HCT116 (cell line): ENCODE data around the gene TOGARAM1. TPM values are rescaled to one million over a fixed set of nuclear protein-coding genes. Genes with fewer than 3 reads are reported as not detected.

ENCODE experiments used
- ATAC-seq: fragments of 200-7000 bp; cut with Tn5 transposase; 2 replicates; pipeline ENCODE4 v1.9.1; 2020; ENCODE audit warnings: mild to moderate bottlenecking, moderate library complexity
- BruUV-seq: library from RNA; stranded (reverse); fragments of 400-500 nt; replicated peaks from 2 replicates; lab custom pipeline; 2021; lab: Mats Ljungman, UMichigan
- CTCF ChIA-PET: fragments of 300-600 bp; sonication (Branson Sonifier 250); formaldehyde crosslinking; loops from one replicate; lab custom pipeline; 2021; ENCODE audit warnings: antibody characterized with exemption; lab: Charles Lee
- POLR2A ChIA-PET: fragments of 300-600, 350-600 bp; sonication (Branson Sonifier 250); formaldehyde crosslinking; loops from one replicate; lab custom pipeline; 2021; ENCODE audit warnings: antibody characterized with exemption; lab: Charles Lee
- RAD21 ChIA-PET, 2 experiments: fragments of 300-600 bp; sonication (Branson Sonifier 250); formaldehyde crosslinking; loops; one replicate each; lab custom pipeline; 2023; ENCODE audit warnings: low total read pairs in 2 of 2; ENCODE audit not compliant: uncharacterized antibody in 2 of 2, unreplicated experiment in 2 of 2, low non-redundant PET in 1 of 2; lab: Charles Lee
- DNase-seq: peaks from one replicate; pipeline ENCODE4 v3.0.0-alpha.2; 2010; ENCODE audit warnings: low read depth, low spot score
- H2AFZ ChIP-seq: fragments of 200-600 bp; shearing (Covaris generic), sonication (generic); 2 replicates; pipeline ENCODE4 v1.6.1; 2017; ENCODE audit warnings: low read depth, mixed run types, mixed read lengths, antibody characterized with exemption, low read length; ENCODE audit not compliant: poor library complexity, severe bottlenecking
- H3K27ac ChIP-seq: 2 replicates; pipeline ENCODE4 v1.5.1; 2012; ENCODE audit warnings: low read depth, low read length
- H3K27me3 ChIP-seq: fragments of 200-600 bp; sonication (generic); 2 replicates; pipeline ENCODE4 v1.6.1; 2016; ENCODE audit warnings: mixed run types, low read length, mixed read lengths; ENCODE audit not compliant: insufficient read depth
- H3K36me3 ChIP-seq, 2 experiments: fragments of 200-500 bp in 1 of 2; fragments of 200-600 bp in 1 of 2; sonication (Bioruptor generic) in 1 of 2; sonication (generic) in 1 of 2; 2 replicates each; pipeline versions ENCODE4 v1.5.1 to v1.6.1; 2014 to 2016; ENCODE audit warnings: low read length in 2 of 2, inconsistent platforms in 1 of 2, mixed read lengths in 1 of 2, mixed run types in 1 of 2; ENCODE audit not compliant: insufficient read depth in 2 of 2, control insufficient read depth in 1 of 2
- H3K4me1 ChIP-seq, 2 experiments: fragments of 200-600 bp in 1 of 2; sonication (generic) in 1 of 2; 2 replicates each; pipeline versions ENCODE4 v1.5.1 to v1.6.1; 2012 to 2017; ENCODE audit warnings: low read length in 2 of 2, inconsistent platforms in 1 of 2, mild to moderate bottlenecking in 1 of 2, mixed read lengths in 1 of 2, mixed run types in 1 of 2, moderate library complexity in 1 of 2; ENCODE audit not compliant: insufficient read depth in 2 of 2, control insufficient read depth in 1 of 2
- H3K4me2 ChIP-seq: fragments of 200-600 bp; sonication (generic); 2 replicates; pipeline ENCODE4 v1.6.1; 2017; ENCODE audit warnings: mixed run types, low read length, mixed read lengths
- H3K4me3 ChIP-seq, 2 experiments: fragments of 200-600 bp in 1 of 2; sonication (generic) in 1 of 2; replicated peaks in 1 of 2; 2 replicates each; pipeline ENCODE4 v1.5.1; 2011 to 2016; ENCODE audit warnings: low read length in 2 of 2, control low read depth in 1 of 2, low read depth in 1 of 2, mild to moderate bottlenecking in 1 of 2, mixed read lengths in 1 of 2, mixed run types in 1 of 2
- H3K79me2 ChIP-seq: fragments of 200-600 bp; sonication (generic); 2 replicates; pipeline ENCODE4 v1.6.1; 2017; ENCODE audit warnings: mild to moderate bottlenecking, mixed run types, low read length, moderate library complexity, mixed read lengths; ENCODE audit not compliant: insufficient read depth
- H3K9ac ChIP-seq: fragments of 200-600 bp; sonication (generic); 2 replicates; pipeline ENCODE4 v1.6.1; 2016; ENCODE audit warnings: low read length, mixed read lengths
- H3K9me2 ChIP-seq: fragments of 200-600 bp; sonication (generic), shearing (Covaris generic); 2 replicates; pipeline ENCODE4 v1.6.1; 2017; ENCODE audit warnings: mixed run types, mild to moderate bottlenecking, moderate library complexity; ENCODE audit not compliant: insufficient read depth
- H3K9me3 ChIP-seq, 2 experiments: fragments of 200-500 bp in 1 of 2; fragments of 200-600 bp in 1 of 2; sonication (Bioruptor generic) in 1 of 2; sonication (generic) in 1 of 2; 2 replicates each; pipeline ENCODE4 v1.6.1; 2014 to 2017; ENCODE audit warnings: low read length in 2 of 2, mixed read lengths in 2 of 2, inconsistent platforms in 1 of 2, low read depth in 1 of 2, mild to moderate bottlenecking in 1 of 2, mixed run types in 1 of 2, moderate library complexity in 1 of 2; ENCODE audit not compliant: control insufficient read depth in 1 of 2, insufficient read depth in 1 of 2
- H4K20me1 ChIP-seq: fragments of 200-600 bp; sonication (generic), shearing (Covaris generic); 2 replicates; pipeline ENCODE4 v1.6.1; 2017; ENCODE audit warnings: mixed run types, mild to moderate bottlenecking, moderate library complexity; ENCODE audit not compliant: insufficient read depth
- CBX3 ChIP-seq: IDR thresholded peaks from 2 replicates; pipeline ENCODE4 v1.6.1; 2012; ENCODE audit warnings: low read depth
- EGR1 ChIP-seq: IDR thresholded peaks from 2 replicates; pipeline ENCODE4 v1.6.1; 2012; ENCODE audit warnings: low read depth
- EZH2 ChIP-seq: fragments of 200-600 bp; sonication (generic); IDR thresholded peaks from 2 replicates; pipeline ENCODE4 v1.6.1; 2017; ENCODE audit warnings: antibody characterized with exemption, mixed run types
- JUND ChIP-seq: IDR thresholded peaks from 2 replicates; pipeline ENCODE4 v1.6.1; 2012
- MAX ChIP-seq: IDR thresholded peaks from 2 replicates; pipeline ENCODE4 v1.6.1; 2012
- REST ChIP-seq: IDR thresholded peaks from 2 replicates; pipeline ENCODE4 v1.6.1; 2012; ENCODE audit warnings: low read depth
- SIN3A ChIP-seq: IDR thresholded peaks from 2 replicates; pipeline ENCODE4 v1.6.1; 2012; ENCODE audit warnings: low read depth
- SRF ChIP-seq: IDR thresholded peaks from 2 replicates; pipeline ENCODE4 v1.6.1; 2012; ENCODE audit warnings: low read depth
- TCF7L2 ChIP-seq: IDR thresholded peaks from 2 replicates; pipeline ENCODE4 v1.7.0; 2011; ENCODE audit warnings: borderline replicate concordance, inconsistent platforms; ENCODE audit not compliant: insufficient read depth, insufficient read length; ENCODE audit errors: extremely low read depth
- YY1 ChIP-seq: IDR thresholded peaks from 2 replicates; pipeline ENCODE4 v1.6.1; 2011; ENCODE audit warnings: low read length, low read depth, moderate library complexity, mild to moderate bottlenecking; ENCODE audit not compliant: insufficient replicate concordance; ENCODE audit errors: extremely low read depth
- ZFX ChIP-seq: fragments of 450-650 bp; IDR thresholded peaks from 2 replicates; pipeline ENCODE4 v1.6.1; 2017
- ZNF274 ChIP-seq: fragments of 200-500 bp; sonication (Bioruptor generic); IDR thresholded peaks from 2 replicates; pipeline ENCODE4 v1.6.1; 2014; ENCODE audit warnings: mild to moderate bottlenecking, low read depth, low read length, inconsistent platforms
- intact Hi-C: fragments of 100-400 bp; cut with micrococcal nuclease; formaldehyde crosslinking; loops from 2 replicates; pipeline ENCODE4 v1.10.0; 2022
- total RNA-seq: library from RNA; stranded (reverse); gene quantifications from one replicate; pipeline ENCODE4 v1.2.1, GENCODE V29; 2021; ENCODE audit not compliant: unreplicated experiment
- TF ChIP-seq, protein P1 (sequence below): IDR thresholded peaks from 2 replicates; pipeline ENCODE4 v1.6.1; 2011; ENCODE audit warnings: mild to moderate bottlenecking, low read length, moderate library complexity; ENCODE audit not compliant: insufficient replicate concordance; ENCODE audit errors: extremely low read depth

The TOGARAM1 gene
- total RNA-seq, 1 experiment from 2014 or later, result 1.9 TPM

GRCh38 chr14:45120096-45120495 is 158.1 kb downstream of the TOGARAM1 start:
- Histone ChIP-seq H3K79me2 (peaks cover 4% of the 10 kb centered on the region), H2AFZ (no peak overlapping the region), H3K9me2 (no peaks in the 10 kb centered on the region), H3K27ac (no peak overlapping the region), H3K9ac (no peak overlapping the region), H3K4me2 (no peak overlapping the region), H3K36me3 (peaks cover 39 to 41% of the 10 kb centered on the region in 2 experiments), H3K4me3 (no peak overlapping the region), H4K20me1 (0 out of 2 replicates have a peak, but pooled peaks cover 3% of the 10 kb centered on the region), H3K27me3 (no peaks in the 10 kb centered on the region), H3K9me3 (no peaks in the 10 kb centered on the region), H3K4me1 (no peaks in the 10 kb centered on the region)
- ChIA-PET RAD21 (no interaction called here), POLR2A (no interaction called here), CTCF (no interaction called here)
- no TSS peak for BruUV-seq
- no peak for TF ChIP-seq JUND
- no peak for TF ChIP-seq SIN3A
- no peak for TF ChIP-seq CBX3
- no peak for TF ChIP-seq TCF7L2
- TF ChIP-seq, protein P1, sequence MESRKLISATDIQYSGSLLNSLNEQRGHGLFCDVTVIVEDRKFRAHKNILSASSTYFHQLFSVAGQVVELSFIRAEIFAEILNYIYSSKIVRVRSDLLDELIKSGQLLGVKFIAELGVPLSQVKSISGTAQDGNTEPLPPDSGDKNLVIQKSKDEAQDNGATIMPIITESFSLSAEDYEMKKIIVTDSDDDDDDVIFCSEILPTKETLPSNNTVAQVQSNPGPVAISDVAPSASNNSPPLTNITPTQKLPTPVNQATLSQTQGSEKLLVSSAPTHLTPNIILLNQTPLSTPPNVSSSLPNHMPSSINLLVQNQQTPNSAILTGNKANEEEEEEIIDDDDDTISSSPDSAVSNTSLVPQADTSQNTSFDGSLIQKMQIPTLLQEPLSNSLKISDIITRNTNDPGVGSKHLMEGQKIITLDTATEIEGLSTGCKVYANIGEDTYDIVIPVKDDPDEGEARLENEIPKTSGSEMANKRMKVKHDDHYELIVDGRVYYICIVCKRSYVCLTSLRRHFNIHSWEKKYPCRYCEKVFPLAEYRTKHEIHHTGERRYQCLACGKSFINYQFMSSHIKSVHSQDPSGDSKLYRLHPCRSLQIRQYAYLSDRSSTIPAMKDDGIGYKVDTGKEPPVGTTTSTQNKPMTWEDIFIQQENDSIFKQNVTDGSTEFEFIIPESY, result no peak
- no peak for TF ChIP-seq ZNF274
- TF ChIP-seq REST, result no peak
- TF ChIP-seq SRF, result no peak
- no peak for TF ChIP-seq YY1
- no peak for TF ChIP-seq ZFX
- no peak for TF ChIP-seq MAX
- TF ChIP-seq EGR1, result no peak
- no peak for TF ChIP-seq EZH2
- DNase-seq (no peak), ATAC-seq (no peak)
- intact Hi-C loops, result no loop called here
